Heart right ventricle (tissue), 16 donors: ENCODE measurements around the gene CCR5AS.
"Not testable (repeated sequence)": the region's sequence is repeated elsewhere in the genome, so short reads cannot be mapped to it uniquely, and the experiment has no call there.

Experiments
- ATAC-seq, 8 donors: fragments of 200-7000 bp; cut with Tn5 transposase; one replicate each; pipeline ENCODE4 v1.9.1; 2020; ENCODE audit warnings: mild to moderate bottlenecking in 8 of 8, moderate library complexity in 8 of 8, moderate number of reproducible peaks in 1 of 8
- DNase-seq, 2 donors: peaks; one replicate each; pipeline ENCODE4 v3.0.0-alpha.2; 2020
- H3K27ac ChIP-seq, 10 donors: fragments of 200-600 bp; sonication (generic) in 2 of 10; one replicate each; pipeline versions ENCODE4 v1.5.0 to v1.8.0; 2020 to 2022; ENCODE audit warnings: mild to moderate bottlenecking in 3 of 10
- H3K27me3 ChIP-seq, 7 donors: fragments of 200-600 bp; one replicate each; pipeline ENCODE4 v1.8.0; 2021 to 2022; ENCODE audit warnings: mild to moderate bottlenecking in 2 of 7
- H3K36me3 ChIP-seq, 9 donors: fragments of 200-600 bp; sonication (generic) in 1 of 9; one replicate each; pipeline versions ENCODE4 v1.5.0 to v1.8.0; 2020 to 2022; ENCODE audit warnings: mild to moderate bottlenecking in 2 of 9
- H3K4me1 ChIP-seq, 9 donors: fragments of 200-600 bp; sonication (generic) in 1 of 9; one replicate each; pipeline versions ENCODE4 v1.5.0 to v1.8.0; 2020 to 2022; ENCODE audit warnings: mild to moderate bottlenecking in 4 of 9
- H3K4me3 ChIP-seq, 10 donors: fragments of 200-600 bp; sonication (generic) in 2 of 10; one replicate each; pipeline versions ENCODE4 v1.5.0 to v1.8.0; 2020 to 2022; ENCODE audit warnings: mild to moderate bottlenecking in 7 of 10, moderate library complexity in 2 of 10
- H3K9me3 ChIP-seq, 11 donors: fragments of 200-600 bp in 10 of 11; sonication (generic) in 2 of 11; one replicate each; pipeline versions ENCODE4 v1.5.0 to v1.8.0; 2013 to 2022; ENCODE audit warnings: mild to moderate bottlenecking in 2 of 11, control low read depth in 1 of 11, moderate library complexity in 1 of 11
- WGBS, 2 donors: extraction: QIAGEN DNeasy Blood & Tissue Kit; methylation state at CpG; one replicate each; pipeline ENCODE4 v1.1.7; 2013; ENCODE audit warnings: inconsistent platforms in 1 of 2; 5-methylcytosine and 5-hydroxymethylcytosine counted together
- intact Hi-C, 10 donors: fragments of 100-400 bp; cut with DNase I; formaldehyde crosslinking; loops; one replicate each; pipeline versions ENCODE4 v1.11.1 to v1.14.2; 2022
- TF ChIP-seq, protein P1 (sequence below), 9 donors: fragments of 200-600 bp; sonication (generic) in 2 of 9; IDR thresholded peaks; one replicate each; pipeline versions ENCODE4 v1.5.0 to v1.8.0; 2021 to 2022; ENCODE audit warnings: antibody characterized with exemption in 9 of 9, mild to moderate bottlenecking in 5 of 9, moderate library complexity in 1 of 9
- donor health status: Arrhythmogenic right ventricular cardiomyopathy.
- donor health status: ischemic (EF 13 %, LVEDD 7.1; RV severe dilation, severe dysfunction).
- donor health status: healthy with polysubstance abuse.
- donor health status: DM: no; HTN: yes; CAD: no.
- donor health status: DM: no; HTN: no; CAD: no.
- donor health status: ischemic (EF 25% LVEDD 6.9; RV normal size, moderate dysfunction).
- donor health status: ischemic (EF 25% LVEDD 5.7; RV mildly dilated, moderate dysfunction).
- donor health status: healthy.
- donor health status: DM: yes; HTN: yes; CAD: no.
- donor health status: Ischemic cardiomyopathy.
- donor health status: ischemic (EF 35%, LVEDD 5.7; RV mildly dilated, moderate dysfunction).
- donor health status: nonischemic (EF 11% LVEDD 7.7; RV severe dilation, severe dysfunction).
- donor health status: DM: yes; HTN: yes; CAD: no.
- donor health status: PGD.
- donor health status: ischemic (EF 29% LVEDD 5.4; RV normal size, mild dysfunction).
- donor health status: nonischemic (EF 23%, LVEDD 6.1; RV moderate dilation, normal function).

The CCR5AS gene

DNA sequence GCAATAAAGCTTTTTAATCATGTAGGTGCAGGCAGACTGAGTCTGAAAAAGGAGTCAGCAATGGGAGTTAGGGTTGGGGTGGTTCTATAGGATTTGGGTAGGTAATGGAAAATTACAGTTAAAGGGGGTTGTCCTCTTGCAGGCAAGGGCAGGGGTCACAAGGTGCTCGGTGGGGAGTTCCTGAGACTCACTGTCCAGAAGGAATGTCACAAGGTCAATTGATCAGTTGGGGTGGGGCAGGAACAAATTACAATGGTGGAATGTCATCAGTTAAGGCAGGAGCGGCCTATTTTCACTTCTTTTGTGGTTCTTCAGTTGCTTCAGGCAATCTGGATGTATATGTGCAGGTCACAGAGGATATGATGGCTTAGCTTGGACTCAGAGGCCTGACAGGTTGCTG lies 13.9 kb downstream of the CCR5AS start:
- H3K9me3 ChIP-seq: no peaks in the 10 kb centered on the region
- DNase-seq (no peak), ATAC-seq (no peak)
- TF ChIP-seq, protein P1, sequence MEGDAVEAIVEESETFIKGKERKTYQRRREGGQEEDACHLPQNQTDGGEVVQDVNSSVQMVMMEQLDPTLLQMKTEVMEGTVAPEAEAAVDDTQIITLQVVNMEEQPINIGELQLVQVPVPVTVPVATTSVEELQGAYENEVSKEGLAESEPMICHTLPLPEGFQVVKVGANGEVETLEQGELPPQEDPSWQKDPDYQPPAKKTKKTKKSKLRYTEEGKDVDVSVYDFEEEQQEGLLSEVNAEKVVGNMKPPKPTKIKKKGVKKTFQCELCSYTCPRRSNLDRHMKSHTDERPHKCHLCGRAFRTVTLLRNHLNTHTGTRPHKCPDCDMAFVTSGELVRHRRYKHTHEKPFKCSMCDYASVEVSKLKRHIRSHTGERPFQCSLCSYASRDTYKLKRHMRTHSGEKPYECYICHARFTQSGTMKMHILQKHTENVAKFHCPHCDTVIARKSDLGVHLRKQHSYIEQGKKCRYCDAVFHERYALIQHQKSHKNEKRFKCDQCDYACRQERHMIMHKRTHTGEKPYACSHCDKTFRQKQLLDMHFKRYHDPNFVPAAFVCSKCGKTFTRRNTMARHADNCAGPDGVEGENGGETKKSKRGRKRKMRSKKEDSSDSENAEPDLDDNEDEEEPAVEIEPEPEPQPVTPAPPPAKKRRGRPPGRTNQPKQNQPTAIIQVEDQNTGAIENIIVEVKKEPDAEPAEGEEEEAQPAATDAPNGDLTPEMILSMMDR (IDR thresholded peaks at IDR 0.05): no peak
- no peak overlapping the region for H3K4me3 ChIP-seq
- no peak overlapping the region for H3K27ac ChIP-seq
- H3K36me3 ChIP-seq: no peaks in the 10 kb centered on the region
- H3K27me3 ChIP-seq: no peaks in the 10 kb centered on the region
- peaks cover 0 to 39% (median 0%) of the 10 kb centered on the region in 9 donors for H3K4me1 ChIP-seq
- WGBS, 2 donors: 77 to 79% methylated on average over 2 of the region's 2 CpGs
- intact Hi-C loops: no loop called here

DNA sequence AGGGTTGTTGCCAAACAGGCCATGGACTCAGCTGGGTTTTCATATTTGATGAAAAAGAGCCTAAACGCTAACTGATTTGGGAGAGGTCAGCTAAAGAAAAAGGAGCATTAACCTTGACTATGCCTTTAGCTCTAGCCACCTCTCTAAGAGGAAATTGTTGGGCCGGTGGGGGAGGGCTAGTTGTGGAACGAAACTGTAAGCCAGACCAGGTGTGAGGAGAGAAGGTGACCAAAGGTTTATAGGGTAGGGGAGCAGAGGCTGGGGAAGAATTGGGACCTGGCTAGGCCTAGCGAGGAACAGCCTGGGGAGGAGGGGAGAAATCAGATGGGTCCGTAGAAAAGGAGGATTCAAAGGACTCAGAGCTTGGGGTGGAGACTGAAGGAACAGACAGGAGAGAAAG lies 15.3 kb downstream of the CCR5AS start:
- ATAC-seq, H3K27me3 ChIP-seq, H3K9me3 ChIP-seq, H3K27ac ChIP-seq, H3K4me3 ChIP-seq, intact Hi-C loops, H3K36me3 ChIP-seq, DNase-seq: not testable (repeated sequence)
- peaks cover 0 to 35% (median 0%) of the 10 kb centered on the region in 9 donors for H3K4me1 ChIP-seq
- 88 to 96% methylated on average over 5 of the region's 5 CpGs for WGBS, 2 donors

DNA sequence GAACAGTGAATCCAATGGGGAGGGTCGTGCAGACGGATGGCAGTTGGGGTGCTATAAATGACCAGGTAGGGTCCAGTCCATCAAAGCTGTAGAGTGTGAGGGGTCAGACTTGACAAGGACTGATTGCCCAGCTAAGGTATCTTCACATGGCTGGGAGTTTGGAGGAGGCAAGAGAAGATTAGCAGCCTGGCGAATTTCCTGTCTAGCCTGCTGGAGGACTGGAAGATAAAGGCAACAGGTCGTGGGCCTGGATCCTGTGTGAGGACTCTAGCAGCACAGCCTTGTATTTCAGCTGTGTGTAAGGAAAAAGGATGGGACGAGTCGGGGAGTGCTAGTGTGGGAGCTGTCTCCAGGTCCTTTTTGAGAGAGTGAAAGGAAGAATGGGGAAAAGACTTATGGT lies 17.6 kb downstream of the CCR5AS start:
- TF ChIP-seq, protein P1 (IDR thresholded peaks at IDR 0.05): no peak
- intact Hi-C loops: no loop called here
- H3K27ac ChIP-seq: no peak overlapping the region
- H3K36me3 ChIP-seq: no peaks in the 10 kb centered on the region
- ATAC-seq (no peak), DNase-seq (no peak)
- WGBS, 2 donors: 63 to 67% methylated on average over 6 of the region's 6 CpGs
- H3K4me1 ChIP-seq: peaks cover 0 to 23% (median 0%) of the 10 kb centered on the region in 9 donors
- H3K27me3 ChIP-seq: peaks cover 0 to 10% (median 0%) of the 10 kb centered on the region in 7 donors
- H3K4me3 ChIP-seq: no peak overlapping the region
- H3K9me3 ChIP-seq: no peaks in the 10 kb centered on the region

DNA sequence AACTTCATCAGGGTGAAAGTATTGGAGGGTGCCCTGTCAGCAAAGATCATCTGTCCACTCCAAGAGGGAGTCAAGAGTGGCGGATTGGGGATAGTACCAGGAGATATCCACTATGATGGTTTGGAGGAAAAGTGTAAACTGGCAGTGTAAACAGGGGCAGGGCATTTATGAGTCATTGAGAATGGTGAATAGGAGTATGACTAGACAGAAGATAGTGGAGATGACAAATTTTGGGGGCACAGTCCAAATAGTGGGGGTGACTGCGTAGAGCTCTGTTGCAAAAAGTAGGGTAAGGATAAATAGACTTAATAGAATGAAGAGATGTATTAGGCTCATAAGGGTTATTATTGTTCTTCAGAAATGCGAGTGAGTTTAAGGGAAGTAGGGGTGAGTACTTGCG lies 18.0 kb downstream of the CCR5AS start:
- WGBS, 2 donors: 91 to 95% methylated on average over 4 of the region's 4 CpGs
- H3K4me3 ChIP-seq, H3K9me3 ChIP-seq, intact Hi-C loops, H3K27ac ChIP-seq, H3K36me3 ChIP-seq, ATAC-seq, DNase-seq, H3K27me3 ChIP-seq: not testable (repeated sequence)
- peaks cover 0 to 23% (median 0%) of the 10 kb centered on the region in 9 donors for H3K4me1 ChIP-seq

DNA sequence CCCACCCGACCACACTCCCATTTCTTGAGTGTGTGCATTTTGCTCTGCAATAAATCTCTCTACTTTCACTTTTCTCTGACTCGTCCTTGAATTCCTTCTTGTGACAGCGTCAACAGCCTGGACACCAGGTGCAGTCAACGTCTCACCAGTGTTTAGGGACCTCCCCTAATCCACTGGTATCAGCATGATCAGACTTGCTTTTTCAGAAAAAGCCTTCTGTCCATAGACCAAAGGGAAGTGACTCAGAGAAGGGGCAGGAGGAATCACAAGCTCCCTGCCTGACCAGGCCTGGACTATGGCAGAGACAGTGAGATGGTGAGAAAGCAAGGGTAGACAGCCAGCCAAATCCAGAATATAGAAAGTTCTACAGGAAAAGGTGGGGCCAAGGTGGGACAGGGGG lies 20.7 kb downstream of the CCR5AS start:
- TF ChIP-seq, protein P1 (IDR thresholded peaks at IDR 0.05): no peak
- ATAC-seq (peak in 2 of 8 donors; percentile 17 to 48), DNase-seq (no peak)
- 57 to 65% methylated on average over 4 of the region's 4 CpGs for WGBS, 2 donors
- intact Hi-C loops: no loop called here
- H3K27me3 ChIP-seq: peaks cover 0 to 10% (median 0%) of the 10 kb centered on the region in 7 donors
- no peaks in the 10 kb centered on the region for H3K36me3 ChIP-seq
- H3K27ac ChIP-seq: peak overlapping the region in 1 of 10 donors; percentile 1
- H3K9me3 ChIP-seq: no peaks in the 10 kb centered on the region
- peaks cover 0 to 29% (median 2%) of the 10 kb centered on the region in 9 donors for H3K4me1 ChIP-seq
- no peak overlapping the region for H3K4me3 ChIP-seq
